Endothelial cell (in vitro differentiated cells): ENCODE results near the gene SLC25A31. TPM values are rescaled to one million over a fixed set of nuclear protein-coding genes. Genes with fewer than 3 reads are reported as not detected.

Source experiments
- DNase-seq: peaks from one replicate; pipeline ENCODE4 v3.0.0; 2021; ENCODE audit warnings: low spot score
- H3K27ac Mint-ChIP-seq: one replicate; pipeline ENCODE4 v1.8.0; 2021; ENCODE audit warnings: mixed read lengths, inconsistent platforms; ENCODE audit not compliant: unreplicated experiment
- H3K27me3 Mint-ChIP-seq: one replicate; pipeline ENCODE4 v1.8.0; 2021; ENCODE audit warnings: mild to moderate bottlenecking, moderate library complexity, mixed read lengths, inconsistent platforms; ENCODE audit not compliant: unreplicated experiment
- H3K36me3 Mint-ChIP-seq: one replicate; pipeline ENCODE4 v1.8.0; 2021; ENCODE audit warnings: mild to moderate bottlenecking, low read depth, mixed read lengths, inconsistent platforms; ENCODE audit not compliant: unreplicated experiment
- H3K4me1 Mint-ChIP-seq: one replicate; pipeline ENCODE4 v1.8.0; 2021; ENCODE audit warnings: mild to moderate bottlenecking, mixed read lengths, inconsistent platforms; ENCODE audit not compliant: unreplicated experiment
- H3K4me3 Mint-ChIP-seq: one replicate; pipeline ENCODE4 v1.8.0; 2021; ENCODE audit warnings: mild to moderate bottlenecking, mixed read lengths, inconsistent platforms; ENCODE audit not compliant: unreplicated experiment
- H3K9me3 Mint-ChIP-seq: one replicate; pipeline ENCODE4 v1.8.0; 2021; ENCODE audit warnings: mixed read lengths, inconsistent platforms; ENCODE audit not compliant: unreplicated experiment
- CTCF ChIP-seq: fragments of 200-600 bp; sonication (generic); IDR thresholded peaks from one replicate; pipeline ENCODE4 v1.5.0; 2021; ENCODE audit warnings: antibody characterized with exemption; ENCODE audit not compliant: unreplicated experiment
- total RNA-seq: library from RNA; stranded (reverse); fragmentation: NEBNext Ultra II Directional; extraction: Animal tissue kit (Norgen Biotek cat#: 25700); gene quantifications from one replicate; pipeline ENCODE4 v1.2.1, GENCODE V29; 2021; ENCODE audit not compliant: unreplicated experiment

SLC25A31 gene
- total RNA-seq, 1 donor from 2014 or later: not detected

GRCh38 chr4:127783955-127784770, 54.0 kb downstream of the SLC25A31 start:
- Mint-ChIP-seq H3K4me3 (no peak overlapping the region), H3K36me3 (no peaks in the 10 kb centered on the region), H3K9me3 (no peaks in the 10 kb centered on the region), H3K4me1 (peaks cover 6% of the 10 kb centered on the region), H3K27ac (no peak overlapping the region), H3K27me3 (peaks cover 3% of the 10 kb centered on the region)
- DNase-seq: no peak
- TF ChIP-seq CTCF: no peak

GRCh38 chr4:127788517-127788916, 58.3 kb downstream of the SLC25A31 start:
- no peak overlapping the region for H3K4me3 Mint-ChIP-seq
- H3K27me3 Mint-ChIP-seq: no peaks in the 10 kb centered on the region

GRCh38 chr4:127791391-127791790, 61.2 kb downstream of the SLC25A31 start:
- H3K9me3 Mint-ChIP-seq: no peaks in the 10 kb centered on the region
- no peak for TF ChIP-seq CTCF
- H3K4me3 Mint-ChIP-seq: no peak overlapping the region
- H3K4me1 Mint-ChIP-seq: no peaks in the 10 kb centered on the region
- no peak for DNase-seq
- H3K27ac Mint-ChIP-seq: no peak overlapping the region
- H3K36me3 Mint-ChIP-seq: no peaks in the 10 kb centered on the region
- H3K27me3 Mint-ChIP-seq: no peaks in the 10 kb centered on the region

More at GRCh38 chr4:127788517-127788916, 58.3 kb downstream of the SLC25A31 start:
- no peak for DNase-seq
- TF ChIP-seq CTCF: no peak
- H3K9me3 Mint-ChIP-seq: no peaks in the 10 kb centered on the region
- H3K27ac Mint-ChIP-seq: no peak overlapping the region
- H3K36me3 Mint-ChIP-seq: no peaks in the 10 kb centered on the region
- H3K4me1 Mint-ChIP-seq: no peaks in the 10 kb centered on the region

GRCh38 chr4:127793528-127793927, 63.3 kb downstream of the SLC25A31 start:
- Mint-ChIP-seq H3K4me3 (no peak overlapping the region), H3K27ac (no peak overlapping the region)

More at GRCh38 chr4:127793528-127793927, 63.3 kb downstream of the SLC25A31 start:
- DNase-seq: no peak
- no peaks in the 10 kb centered on the region for H3K27me3 Mint-ChIP-seq
- TF ChIP-seq CTCF: no peak
- no peaks in the 10 kb centered on the region for H3K4me1 Mint-ChIP-seq
- no peaks in the 10 kb centered on the region for H3K36me3 Mint-ChIP-seq
- no peaks in the 10 kb centered on the region for H3K9me3 Mint-ChIP-seq
